GM12873 (cell line): ENCODE data around the gene STK36.

Source experiments
- TF ChIP-seq, protein P1 (sequence below): IDR thresholded peaks from 2 replicates; pipeline ENCODE4 v1.5.1; 2012; ENCODE audit warnings: low read depth, mild to moderate bottlenecking, moderate library complexity, low read length, control low read depth; ENCODE audit not compliant: insufficient read depth; ENCODE audit errors: missing control alignments

The STK36 gene

DNA sequence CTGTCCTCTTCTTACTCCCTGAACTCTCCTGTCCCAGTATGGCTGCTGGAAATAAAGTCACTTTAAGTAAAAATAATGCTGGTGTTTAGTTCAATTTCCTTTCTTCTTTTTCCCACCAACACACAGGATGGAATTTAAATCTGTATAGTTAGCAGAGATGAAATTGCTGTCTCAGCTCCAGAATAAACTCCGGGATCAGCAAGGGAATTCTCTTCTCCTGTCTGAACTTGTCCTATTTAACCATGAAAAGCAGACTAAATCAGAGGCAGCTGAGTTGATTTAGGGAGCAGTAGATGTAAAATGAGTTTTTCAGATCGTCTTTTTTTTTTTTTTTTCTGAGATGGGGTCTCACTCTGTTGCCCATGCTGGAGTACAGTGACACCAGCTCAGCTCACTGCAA lies 64.6 kb downstream of the STK36 start:
- TF ChIP-seq, protein P1, sequence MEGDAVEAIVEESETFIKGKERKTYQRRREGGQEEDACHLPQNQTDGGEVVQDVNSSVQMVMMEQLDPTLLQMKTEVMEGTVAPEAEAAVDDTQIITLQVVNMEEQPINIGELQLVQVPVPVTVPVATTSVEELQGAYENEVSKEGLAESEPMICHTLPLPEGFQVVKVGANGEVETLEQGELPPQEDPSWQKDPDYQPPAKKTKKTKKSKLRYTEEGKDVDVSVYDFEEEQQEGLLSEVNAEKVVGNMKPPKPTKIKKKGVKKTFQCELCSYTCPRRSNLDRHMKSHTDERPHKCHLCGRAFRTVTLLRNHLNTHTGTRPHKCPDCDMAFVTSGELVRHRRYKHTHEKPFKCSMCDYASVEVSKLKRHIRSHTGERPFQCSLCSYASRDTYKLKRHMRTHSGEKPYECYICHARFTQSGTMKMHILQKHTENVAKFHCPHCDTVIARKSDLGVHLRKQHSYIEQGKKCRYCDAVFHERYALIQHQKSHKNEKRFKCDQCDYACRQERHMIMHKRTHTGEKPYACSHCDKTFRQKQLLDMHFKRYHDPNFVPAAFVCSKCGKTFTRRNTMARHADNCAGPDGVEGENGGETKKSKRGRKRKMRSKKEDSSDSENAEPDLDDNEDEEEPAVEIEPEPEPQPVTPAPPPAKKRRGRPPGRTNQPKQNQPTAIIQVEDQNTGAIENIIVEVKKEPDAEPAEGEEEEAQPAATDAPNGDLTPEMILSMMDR = no peak

DNA sequence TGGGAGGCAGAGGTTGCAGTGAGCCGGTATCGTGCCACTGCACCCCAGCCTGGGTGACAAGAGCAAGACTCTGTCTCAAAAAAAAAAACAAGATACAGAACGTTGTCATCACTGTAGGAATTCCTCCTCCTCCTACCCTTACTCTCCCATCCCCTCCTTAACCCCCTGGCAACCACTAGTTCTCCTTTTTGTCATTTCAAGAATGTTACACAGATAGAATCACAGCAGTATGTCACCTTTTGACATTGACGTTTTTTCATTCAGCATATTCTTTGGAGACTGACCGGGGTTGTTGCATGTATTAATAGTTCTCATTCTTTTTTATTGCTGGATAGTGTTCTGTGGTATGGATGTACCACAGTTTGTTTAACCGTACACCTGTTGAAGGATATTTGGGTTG lies 71.2 kb downstream of the STK36 start:
- TF ChIP-seq, protein P1 = no peak

DNA sequence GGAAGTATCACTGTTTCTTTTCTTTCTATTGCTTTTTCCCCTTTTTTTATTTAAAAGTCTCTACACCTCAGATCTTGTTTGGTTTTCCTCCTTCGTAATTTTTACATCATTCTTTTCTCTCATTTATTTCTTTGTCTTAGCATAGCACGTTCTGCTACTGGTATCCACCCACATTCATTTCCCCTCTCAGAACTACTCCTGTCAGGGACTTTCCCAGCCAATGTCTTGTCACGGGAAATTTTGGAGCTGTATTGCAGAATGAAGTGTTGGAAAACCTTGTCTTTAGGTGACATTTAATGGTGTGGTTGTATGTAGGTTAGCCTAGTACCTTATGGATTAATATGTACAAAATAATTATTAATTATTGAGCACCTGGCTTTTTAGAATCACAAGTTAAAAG lies 72.7 kb downstream of the STK36 start:
- TF ChIP-seq, protein P1 = no peak

DNA sequence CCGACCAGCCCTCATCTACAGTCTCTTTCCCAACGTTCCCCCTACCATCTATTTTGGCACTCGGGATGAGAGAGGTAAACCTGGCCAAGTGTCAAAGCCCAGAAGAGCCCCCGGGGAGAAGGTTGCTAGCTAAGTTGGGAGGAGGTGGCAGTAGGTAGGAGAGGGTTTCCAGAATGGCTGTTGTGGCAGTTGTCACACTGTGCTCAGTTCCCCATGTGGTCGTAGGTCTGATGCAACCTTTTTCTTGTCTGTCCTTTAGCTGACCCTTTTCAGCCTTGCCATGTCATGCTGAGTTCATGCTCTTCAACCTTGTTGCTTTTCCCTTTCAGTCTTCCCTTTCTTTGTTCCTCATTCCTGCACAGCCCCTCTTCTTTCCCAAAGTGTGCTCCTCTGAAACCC lies 73.3 kb downstream of the STK36 start:
- TF ChIP-seq, protein P1 = no peak

DNA sequence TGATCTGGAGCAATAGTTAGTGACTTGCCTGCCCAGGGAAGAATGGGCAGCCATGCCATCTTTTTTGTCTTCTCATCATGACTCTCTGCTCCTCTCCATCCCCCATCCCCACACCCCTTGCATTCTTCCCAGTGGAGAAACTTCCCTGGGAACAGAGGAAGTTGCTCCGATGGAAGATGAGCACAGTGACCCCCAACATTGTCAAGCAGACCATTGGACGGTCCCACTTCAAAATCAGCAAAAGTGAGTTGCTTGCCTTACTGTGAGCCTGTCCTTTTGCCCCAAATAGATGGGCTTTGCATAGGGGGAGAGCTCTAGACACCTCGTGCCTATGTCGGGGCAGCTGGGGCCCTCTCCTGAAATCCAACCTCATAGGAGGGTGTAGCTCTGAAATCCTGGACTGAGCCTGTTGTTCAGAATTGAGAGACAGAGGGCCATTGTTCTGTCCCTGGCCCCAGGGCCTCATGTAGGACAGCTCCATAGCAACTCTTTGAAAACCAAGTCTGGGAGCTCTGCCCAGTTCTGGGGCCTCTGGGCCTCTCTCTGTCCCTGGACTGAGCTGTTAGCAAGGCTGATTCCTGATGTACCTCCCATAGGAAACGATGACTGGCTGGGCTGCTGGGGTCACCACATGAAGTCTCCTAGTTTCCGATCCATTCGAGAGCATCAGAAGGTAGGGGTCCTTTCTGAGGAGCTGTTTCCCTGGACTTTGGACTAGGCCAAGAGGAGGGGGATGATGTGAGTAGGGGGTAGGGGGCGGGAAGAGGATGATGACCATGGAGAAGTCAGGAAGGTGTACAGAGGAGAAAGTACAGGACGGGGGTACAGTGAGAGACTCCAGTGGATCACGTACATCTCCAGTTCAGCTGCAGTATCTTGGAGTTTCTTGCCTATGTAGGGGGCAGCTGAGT lies 73.9 kb downstream of the STK36 start:
- TF ChIP-seq, protein P1 = no peak

DNA sequence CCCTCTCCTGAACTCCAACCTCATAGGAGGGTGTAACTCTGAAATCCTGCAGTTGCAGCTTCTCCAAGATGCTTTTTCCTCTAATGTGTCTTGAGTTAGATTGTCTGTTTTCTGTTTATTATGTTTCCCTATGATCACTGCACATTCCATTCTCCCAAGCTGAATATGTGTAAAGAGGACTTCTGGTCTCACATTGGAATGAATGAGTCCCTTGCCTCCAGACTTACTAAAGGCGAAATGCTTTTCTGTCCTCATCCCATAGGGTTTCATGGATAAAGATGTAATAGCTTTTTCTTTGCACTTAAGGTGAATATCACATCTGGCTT lies 74.5 kb downstream of the STK36 start:
- TF ChIP-seq, protein P1 = no peak

DNA sequence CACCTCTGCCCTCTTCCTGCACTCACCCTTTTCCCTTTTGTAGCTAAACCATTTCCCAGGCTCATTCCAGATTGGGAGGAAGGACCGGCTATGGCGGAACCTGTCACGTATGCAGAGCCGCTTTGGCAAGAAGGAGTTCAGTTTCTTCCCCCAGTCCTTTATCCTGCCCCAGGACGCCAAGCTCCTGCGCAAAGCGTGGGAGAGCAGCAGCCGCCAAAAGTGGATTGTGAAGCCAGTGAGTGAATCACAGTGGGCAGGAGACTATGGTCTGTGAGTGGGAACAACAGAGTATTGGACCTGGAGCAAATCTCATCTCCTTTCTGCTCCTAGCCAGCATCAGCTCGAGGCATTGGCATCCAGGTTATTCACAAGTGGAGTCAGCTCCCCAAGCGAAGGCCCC lies 75.1 kb downstream of the STK36 start:
- TF ChIP-seq, protein P1 = no peak
